Medulla oblongata (tissue), 1 donor: ENCODE measurements around the gene AGMO.

Experiments used
- DNase-seq: peaks from one replicate; pipeline ENCODE4 v3.0.0-alpha.2; 2015; ENCODE audit errors: extremely low spot score

AGMO gene

DNA sequence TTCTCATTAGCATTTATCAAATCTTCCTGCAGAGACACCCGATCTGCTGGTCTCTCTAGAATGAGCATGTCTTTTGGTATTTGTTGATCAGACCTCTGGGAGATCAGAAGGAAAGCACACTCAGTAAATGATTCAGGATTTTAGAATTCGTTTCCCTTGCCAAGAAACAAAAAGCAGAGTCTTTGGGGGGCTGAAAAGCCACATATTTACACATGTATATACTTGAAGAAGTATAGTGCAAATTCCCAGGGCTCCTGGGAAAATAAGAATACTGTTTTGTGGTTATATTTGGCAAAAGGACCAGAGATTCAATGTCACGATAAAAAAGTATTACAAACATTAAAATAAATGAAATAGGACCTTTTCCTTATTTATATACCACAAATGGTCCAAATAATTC lies 100.2 kb downstream of the AGMO start:
- no peak for DNase-seq

GRCh38 chr7:15459018-15459615 lies 102.7 kb downstream of the AGMO start:
- DNase-seq = no peak

DNA sequence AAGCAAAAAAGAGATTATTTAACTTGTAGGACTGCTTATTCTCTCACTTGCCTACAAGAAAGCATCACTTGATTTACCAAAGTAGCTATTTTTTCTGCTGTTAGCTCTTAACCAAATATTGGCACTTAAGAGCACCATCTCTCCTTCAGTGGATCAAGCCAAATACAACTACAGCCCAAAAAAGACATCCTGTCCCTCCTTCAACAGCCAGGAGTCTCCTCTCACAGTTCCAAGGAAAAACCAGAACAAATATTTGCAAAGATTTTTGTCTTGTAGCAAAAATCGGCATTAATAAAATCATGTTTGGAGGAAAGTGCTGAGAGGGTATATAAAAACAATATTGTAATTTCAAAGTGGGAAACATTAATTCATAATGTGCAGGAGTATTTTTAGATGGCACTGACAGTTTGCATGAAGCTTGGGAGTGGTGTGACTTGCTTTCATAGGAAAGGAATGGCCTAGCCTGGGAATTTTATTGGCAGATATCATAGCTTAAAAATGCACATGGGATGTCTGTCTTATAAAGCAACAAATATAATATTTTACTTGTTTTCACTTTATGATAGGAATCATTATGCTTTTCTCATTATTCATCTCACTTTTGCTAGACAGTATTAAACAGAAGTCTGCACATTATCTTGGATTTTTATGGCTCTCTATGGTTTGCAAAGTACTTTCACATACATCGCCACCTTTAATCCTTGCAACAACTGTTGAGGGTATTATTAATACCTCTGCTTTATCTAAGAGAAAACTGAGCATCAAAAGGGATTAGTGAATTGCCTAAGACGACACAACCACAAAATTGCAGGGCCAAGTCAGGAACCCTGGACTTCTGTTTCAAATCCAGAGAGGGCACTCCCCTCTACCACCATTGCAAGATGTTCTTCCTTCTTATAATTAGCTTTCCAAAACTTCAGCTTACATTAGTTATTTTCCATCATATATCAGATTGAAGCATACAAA lies 103.5 kb downstream of the AGMO start:
- no peak for DNase-seq

- DNase-seq = no peak
Observed at GRCh38 chr7:15452670-15453069, 109.1 kb downstream of the AGMO start.

GRCh38 chr7:15446722-15447121 lies 115.1 kb downstream of the AGMO start:
- peak; percentile 16 for DNase-seq

DNA sequence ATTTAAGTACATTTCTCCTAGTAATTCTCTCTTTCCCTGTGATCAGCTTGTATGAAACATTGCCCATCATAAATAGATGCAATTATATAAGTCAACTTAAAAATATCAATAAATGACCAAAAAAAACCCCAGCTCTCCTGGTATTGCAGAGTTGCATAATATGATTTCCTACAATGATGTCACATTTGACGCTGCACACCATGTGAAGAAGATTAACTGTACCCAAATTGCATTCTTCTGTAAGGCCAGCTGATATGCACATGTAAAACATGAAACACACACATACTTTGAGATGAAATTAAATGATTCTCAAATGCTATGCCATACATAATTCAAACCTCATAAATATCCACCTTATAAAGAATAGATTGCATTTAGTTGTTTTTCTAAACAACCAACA lies 115.5 kb downstream of the AGMO start:
- no peak for DNase-seq

DNA sequence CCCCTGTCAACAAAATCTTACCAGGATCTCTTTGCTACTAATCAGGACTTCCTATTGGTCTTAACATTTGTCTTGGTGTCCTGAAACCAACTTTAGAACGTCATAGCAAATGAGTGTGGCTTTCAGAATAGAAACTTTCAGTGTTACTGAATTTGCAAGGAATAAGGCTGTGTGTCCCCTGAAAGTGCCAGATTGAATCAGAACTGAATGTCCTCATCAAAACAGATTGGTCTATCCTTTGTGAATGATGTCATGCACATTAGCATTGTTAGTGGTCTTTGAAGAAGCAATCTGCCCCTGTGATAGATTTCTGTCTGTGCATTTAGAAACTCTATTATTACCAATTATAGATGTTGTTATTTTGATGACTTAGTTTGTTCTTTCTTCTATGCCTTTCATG lies 119.9 kb downstream of the AGMO start:
- DNase-seq = no peak

DNA sequence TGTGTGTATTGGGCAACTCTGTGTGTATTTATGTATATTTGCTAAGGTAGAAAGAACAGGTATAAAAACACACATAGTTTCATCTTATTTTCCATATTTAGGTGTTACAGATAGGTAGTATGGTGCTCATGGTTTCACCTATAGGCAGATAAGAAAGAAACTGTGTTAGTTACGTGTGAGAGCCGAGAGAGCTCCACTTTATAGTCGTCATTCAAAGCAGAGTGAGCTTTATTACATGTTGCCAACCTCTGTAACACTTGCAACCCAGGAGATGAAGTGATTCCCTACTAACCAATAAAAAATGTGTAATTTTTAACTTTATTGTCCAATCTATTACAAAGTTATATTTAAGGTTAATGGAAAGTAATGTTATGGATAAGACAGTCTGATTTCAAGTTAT lies 121.3 kb downstream of the AGMO start:
- no peak for DNase-seq

DNA sequence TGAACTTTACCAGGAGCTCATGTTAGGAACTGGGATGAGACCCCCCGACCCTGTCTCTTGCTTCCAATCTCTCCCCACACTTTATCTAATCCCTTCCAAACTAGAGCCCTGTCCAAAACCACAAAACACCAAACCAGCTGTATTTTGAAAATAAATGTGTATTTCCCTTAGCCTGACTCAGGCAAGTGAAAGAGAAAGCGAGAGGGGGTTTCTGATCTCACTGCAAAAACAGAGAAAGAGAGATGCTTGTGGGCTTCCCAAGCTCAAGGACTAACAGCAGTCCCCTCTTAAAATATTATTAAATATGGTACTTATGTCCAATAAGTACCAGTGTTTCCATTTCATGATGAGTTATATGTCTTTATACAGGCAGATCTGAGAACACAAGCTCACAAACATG lies 122.0 kb downstream of the AGMO start:
- no peak for DNase-seq

- no peak for DNase-seq
Observed at GRCh38 chr7:15433151-15433550, 128.7 kb downstream of the AGMO start.

DNA sequence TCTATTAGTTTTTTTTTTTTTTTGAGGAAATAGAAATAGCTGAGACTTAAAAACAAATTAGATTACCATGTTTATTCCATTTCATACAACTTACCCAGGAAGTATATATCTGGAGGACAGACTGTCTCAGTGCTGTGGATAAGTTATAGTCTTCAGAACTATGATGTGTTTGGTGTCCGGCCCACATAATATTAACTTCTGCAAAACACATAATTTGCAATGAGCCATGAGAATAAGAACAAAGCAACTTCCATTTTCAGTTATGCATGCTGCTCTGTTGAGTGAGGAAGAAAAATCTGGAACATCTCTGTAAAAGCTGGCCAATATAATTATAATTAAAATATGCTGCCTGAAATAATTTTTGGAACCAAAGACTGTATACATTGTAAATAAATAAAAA lies 130.9 kb downstream of the AGMO start:
- DNase-seq = no peak

- no peak for DNase-seq
Observed at GRCh38 chr7:15430191-15430590, 131.6 kb downstream of the AGMO start.

- DNase-seq = no peak
Observed at GRCh38 chr7:15424468-15424867, 137.3 kb downstream of the AGMO start.

- DNase-seq = no peak
Observed at GRCh38 chr7:15419596-15419995, 142.2 kb downstream of the AGMO start.

DNA sequence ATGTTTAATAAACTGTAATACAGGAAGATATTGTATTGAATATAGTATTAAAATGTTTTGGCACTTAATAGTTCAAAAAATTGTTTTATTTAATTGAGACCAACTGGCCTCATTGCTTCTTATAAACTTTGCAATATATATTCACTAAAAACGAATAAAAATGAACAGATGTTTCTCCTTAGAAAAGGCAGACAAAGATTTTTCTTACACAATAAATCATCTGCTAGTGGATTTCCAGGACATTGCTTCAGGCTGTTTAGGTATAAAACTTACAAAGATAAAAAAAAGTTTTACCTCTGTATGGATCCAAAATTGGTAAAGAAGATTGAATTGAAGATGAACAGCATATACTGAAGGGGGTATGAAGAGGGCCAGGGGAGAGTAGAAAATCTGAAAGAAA lies 143.6 kb downstream of the AGMO start:
- no peak for DNase-seq

- no peak for DNase-seq
Observed at GRCh38 chr7:15417341-15417988, 144.3 kb downstream of the AGMO start.

DNA sequence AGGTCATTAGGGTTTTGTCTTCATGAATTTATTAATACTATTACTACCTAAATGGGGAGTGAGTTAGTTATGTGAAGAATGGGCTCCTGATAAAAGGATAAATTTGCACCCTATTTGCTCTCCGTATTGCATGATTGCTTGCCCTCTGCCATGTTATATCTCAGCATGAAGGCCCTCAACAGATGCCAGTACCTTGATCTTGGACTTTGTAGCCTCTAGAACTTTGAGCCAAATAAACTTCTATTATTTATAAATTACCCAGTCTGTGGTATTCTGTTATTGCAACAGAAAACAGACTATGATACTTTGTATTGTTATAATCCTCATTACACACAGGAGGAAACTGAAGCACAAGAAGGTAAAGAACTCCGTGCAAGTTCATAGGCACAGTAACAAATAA lies 150.8 kb downstream of the AGMO start:
- no peak for DNase-seq

DNA sequence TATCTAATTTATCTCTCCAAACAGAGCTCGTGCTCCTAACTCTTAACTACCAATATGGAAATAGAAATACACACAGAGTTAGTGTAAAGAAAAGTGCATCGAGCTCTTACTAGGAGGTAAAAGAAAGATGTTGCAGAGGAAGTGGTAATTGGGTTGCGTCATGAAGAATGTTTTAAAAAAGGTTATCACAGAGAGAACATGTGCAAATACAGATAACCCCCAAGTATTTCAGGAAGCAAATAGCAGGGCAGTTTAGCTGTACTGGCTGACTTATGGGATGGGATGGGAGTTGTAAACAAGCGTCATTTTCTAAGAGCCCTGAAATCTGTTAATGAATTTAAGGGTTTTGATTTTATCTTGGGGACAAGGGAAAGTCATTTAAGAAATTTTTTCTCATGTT lies 153.9 kb downstream of the AGMO start:
- no peak for DNase-seq

DNA sequence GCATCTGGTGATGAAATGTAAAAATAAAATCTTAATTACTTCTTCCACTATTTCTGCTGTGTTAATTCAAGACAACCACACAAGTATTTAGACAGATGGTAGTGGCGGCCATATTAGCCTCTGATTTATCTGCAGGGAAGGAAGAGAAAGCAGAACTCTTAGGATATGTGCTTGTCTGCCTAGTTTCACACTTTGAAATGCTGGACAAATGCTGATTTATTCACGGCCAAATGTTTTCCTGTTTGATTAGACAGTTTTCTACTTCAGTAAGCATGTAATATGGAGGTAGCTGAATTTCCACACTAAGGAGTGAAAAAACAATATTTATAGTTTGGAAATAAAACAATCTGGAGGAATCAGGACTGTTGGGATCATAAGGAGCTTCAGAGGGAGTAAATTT lies 158.1 kb downstream of the AGMO start:
- DNase-seq = no peak

DNA sequence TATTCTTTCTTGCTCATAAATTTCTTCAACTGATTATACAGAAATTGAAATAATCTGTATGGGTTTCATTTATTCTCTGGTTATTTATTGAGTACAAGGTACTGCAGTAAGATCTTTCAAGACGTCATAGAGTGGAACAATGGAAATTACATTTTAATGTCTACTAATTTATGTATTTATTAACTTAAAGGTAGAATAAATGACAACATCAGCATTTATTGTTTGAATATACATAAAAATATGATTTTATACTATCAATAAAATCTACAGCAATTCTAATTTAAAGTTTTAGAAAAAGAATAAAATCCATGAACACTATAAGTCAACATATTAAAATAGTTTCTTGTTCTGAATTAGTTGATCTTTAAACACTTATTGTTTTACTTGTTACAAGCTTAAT lies 158.5 kb downstream of the AGMO start:
- no peak for DNase-seq

GRCh38 chr7:15402436-15403136 lies 159.2 kb downstream of the AGMO start:
- DNase-seq = no peak

DNA sequence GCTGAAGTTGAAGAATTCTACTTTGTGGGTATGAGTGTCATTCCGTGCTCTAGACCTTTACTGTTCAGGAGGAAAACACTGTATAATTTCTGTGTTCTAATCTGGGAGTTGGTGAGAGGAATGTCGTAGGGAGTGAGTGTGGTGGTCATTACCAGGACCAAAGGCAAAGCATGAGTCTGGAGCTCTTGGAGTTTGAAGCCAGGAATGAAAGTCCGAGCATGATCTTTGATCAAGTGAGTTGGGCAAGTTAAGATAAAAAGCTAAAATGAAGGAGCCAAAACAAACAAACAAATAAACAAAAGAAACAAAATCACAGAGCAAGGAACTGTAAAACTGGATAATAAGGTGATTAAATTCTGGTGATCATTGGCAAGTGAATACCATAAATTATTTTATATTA lies 161.4 kb downstream of the AGMO start:
- no peak for DNase-seq
